Progenitor cell of endocrine pancreas (in vitro differentiated cells): ENCODE results near the gene SLC1A7. TPM values are rescaled to one million over a fixed set of nuclear protein-coding genes. Genes with fewer than 3 reads are reported as not detected.

Source experiments
- DNase-seq: peaks from one replicate; pipeline ENCODE4 v3.0.0; 2021; ENCODE audit warnings: low spot score; ENCODE audit not compliant: unreplicated experiment
- H3K27ac Mint-ChIP-seq: 2 replicates; pipeline ENCODE4 v1.8.0; 2021; ENCODE audit warnings: mild to moderate bottlenecking, moderate library complexity, mixed read lengths
- H3K27me3 Mint-ChIP-seq: 2 replicates; pipeline ENCODE4 v1.8.0; 2021; ENCODE audit warnings: mixed read lengths
- H3K36me3 Mint-ChIP-seq: 2 replicates; pipeline ENCODE4 v1.8.0; 2022; ENCODE audit warnings: mixed read lengths; ENCODE audit not compliant: insufficient read depth
- H3K4me1 Mint-ChIP-seq: 2 replicates; pipeline ENCODE4 v1.8.0; 2021; ENCODE audit warnings: low read depth, mixed read lengths
- H3K4me3 Mint-ChIP-seq: 2 replicates; pipeline ENCODE4 v1.8.0; 2021; ENCODE audit warnings: low read depth, mild to moderate bottlenecking, moderate library complexity, mixed read lengths
- H3K9me3 Mint-ChIP-seq: 2 replicates; pipeline ENCODE4 v1.8.0; 2021; ENCODE audit warnings: low read depth, mixed read lengths
- total RNA-seq: library from RNA; stranded (reverse); gene quantifications from 2 replicates; pipeline ENCODE4 v1.2.1, GENCODE V29; 2021
- TF ChIP-seq, protein P1 (sequence below): fragments of 200-600 bp; sonication (generic); IDR thresholded peaks from one replicate; pipeline ENCODE4 v1.5.0; 2021; ENCODE audit warnings: antibody characterized with exemption, mild to moderate bottlenecking; ENCODE audit not compliant: unreplicated experiment

SLC1A7 gene
- total RNA-seq, 1 donor from 2014 or later: not detected

DNA sequence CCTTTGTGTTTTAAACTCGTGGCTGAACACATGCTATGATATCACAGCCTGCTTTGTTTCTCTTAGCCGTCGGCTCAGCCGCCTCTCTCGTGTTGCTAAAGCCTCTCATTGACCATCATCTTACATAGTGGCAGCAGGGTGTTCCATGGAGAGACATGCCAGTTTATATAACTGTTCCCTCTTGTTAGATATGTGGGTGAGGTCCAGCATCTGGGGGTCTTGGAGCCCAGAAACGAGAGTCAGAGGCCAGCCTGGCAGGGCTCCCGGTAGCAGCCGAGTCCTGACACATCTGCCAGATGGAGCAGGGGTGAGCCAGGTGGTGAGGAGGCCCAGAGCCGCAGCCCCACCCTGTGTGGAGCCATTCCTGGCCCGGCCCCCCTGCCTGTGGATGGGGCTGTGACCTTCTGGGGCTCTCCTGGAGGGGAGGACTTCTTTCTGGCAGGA is 68.5 kb downstream of the SLC1A7 start:
- H3K36me3 Mint-ChIP-seq: no peaks in the 10 kb centered on the region
- H3K27ac Mint-ChIP-seq: no peak overlapping the region
- H3K27me3 Mint-ChIP-seq: peaks cover 40% of the 10 kb centered on the region
- no peak overlapping the region for H3K4me3 Mint-ChIP-seq
- no peak for DNase-seq
- no peaks in the 10 kb centered on the region for H3K9me3 Mint-ChIP-seq
- no peaks in the 10 kb centered on the region for H3K4me1 Mint-ChIP-seq
- TF ChIP-seq, protein P1, sequence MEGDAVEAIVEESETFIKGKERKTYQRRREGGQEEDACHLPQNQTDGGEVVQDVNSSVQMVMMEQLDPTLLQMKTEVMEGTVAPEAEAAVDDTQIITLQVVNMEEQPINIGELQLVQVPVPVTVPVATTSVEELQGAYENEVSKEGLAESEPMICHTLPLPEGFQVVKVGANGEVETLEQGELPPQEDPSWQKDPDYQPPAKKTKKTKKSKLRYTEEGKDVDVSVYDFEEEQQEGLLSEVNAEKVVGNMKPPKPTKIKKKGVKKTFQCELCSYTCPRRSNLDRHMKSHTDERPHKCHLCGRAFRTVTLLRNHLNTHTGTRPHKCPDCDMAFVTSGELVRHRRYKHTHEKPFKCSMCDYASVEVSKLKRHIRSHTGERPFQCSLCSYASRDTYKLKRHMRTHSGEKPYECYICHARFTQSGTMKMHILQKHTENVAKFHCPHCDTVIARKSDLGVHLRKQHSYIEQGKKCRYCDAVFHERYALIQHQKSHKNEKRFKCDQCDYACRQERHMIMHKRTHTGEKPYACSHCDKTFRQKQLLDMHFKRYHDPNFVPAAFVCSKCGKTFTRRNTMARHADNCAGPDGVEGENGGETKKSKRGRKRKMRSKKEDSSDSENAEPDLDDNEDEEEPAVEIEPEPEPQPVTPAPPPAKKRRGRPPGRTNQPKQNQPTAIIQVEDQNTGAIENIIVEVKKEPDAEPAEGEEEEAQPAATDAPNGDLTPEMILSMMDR: no peak

DNA sequence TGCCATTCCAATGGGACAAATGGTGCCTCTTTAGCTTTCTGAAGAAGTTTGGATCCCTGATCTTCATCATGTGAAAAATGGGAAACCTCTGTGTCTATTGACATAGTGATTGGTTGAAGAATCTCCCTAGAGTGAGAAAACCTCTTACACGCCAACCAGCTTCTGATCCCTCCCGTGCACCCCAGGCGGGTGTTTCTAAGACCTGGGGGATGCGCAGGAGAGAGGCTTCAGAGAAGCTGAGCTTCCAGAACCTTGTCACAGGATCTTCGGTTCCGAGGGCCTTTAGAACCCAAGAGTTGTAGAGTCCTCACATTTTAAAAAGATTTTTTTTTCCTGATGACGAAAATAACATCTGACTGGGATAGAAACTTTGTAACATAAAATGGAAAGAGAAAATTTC is 69.2 kb downstream of the SLC1A7 start:
- Mint-ChIP-seq H3K36me3 (no peaks in the 10 kb centered on the region), H3K9me3 (no peaks in the 10 kb centered on the region), H3K4me1 (no peaks in the 10 kb centered on the region), H3K4me3 (no peak overlapping the region), H3K27ac (no peak overlapping the region), H3K27me3 (peaks cover 46% of the 10 kb centered on the region)
- DNase-seq: no peak
- TF ChIP-seq, protein P1: no peak

DNA sequence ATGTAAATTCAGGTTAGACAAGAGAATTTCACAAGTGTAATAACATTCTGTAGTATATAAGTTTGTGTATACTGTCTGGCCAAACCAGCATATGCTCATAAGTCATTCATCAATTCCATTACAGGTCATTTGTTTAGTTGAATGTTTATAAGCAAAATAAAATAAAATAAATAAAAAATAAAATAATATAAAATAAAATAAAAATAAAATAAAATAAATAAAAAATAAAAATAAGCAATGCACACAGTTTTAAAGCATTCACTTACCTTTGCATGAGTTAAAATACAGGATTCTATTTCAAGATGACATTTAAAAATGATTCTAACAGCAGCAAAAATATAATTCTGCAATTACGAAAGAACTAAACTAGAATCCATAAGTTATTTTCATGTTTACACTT is 70.5 kb downstream of the SLC1A7 start:
- H3K36me3 Mint-ChIP-seq: no peaks in the 10 kb centered on the region
- H3K9me3 Mint-ChIP-seq: no peaks in the 10 kb centered on the region

DNA sequence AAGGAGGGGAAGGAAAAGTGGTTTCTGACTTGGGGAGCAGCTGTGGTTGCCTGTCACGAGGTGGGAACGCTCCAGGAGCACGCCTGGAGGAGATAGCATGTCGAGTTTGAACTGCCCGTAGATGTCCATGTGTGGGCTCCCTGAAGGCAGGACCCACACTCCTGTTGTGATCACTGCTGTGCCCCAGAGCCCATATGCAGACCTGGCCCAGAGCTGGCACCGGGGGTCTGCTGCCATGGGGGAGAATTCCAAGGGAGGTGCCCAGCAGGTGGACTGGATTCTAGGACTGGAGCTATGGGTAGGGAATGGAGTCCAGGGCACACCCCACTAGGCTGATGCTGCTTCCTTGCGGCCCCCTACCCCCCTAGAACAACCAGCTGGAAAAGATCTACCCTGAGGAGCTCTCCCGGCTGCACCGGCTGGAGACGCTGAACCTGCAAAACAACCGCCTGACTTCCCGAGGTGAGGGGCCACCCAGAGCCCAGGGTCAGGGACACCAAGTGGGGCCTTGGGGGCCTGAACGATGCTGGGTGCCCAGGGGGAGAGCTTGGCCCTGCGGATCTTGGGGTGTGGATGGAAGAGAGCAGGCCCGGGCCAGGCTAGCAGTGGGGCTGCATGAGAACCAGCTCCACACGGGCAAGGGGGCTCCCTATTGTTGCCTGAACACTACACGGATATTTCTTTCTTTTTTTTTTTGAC is 71.1 kb downstream of the SLC1A7 start:
- TF ChIP-seq, protein P1: no peak
- Mint-ChIP-seq H3K27ac (no peak overlapping the region), H3K4me1 (no peaks in the 10 kb centered on the region), H3K4me3 (no peak overlapping the region), H3K36me3 (no peaks in the 10 kb centered on the region), H3K27me3 (peaks cover 58% of the 10 kb centered on the region), H3K9me3 (no peaks in the 10 kb centered on the region)
- DNase-seq: peak; percentile 7

More for the DNA sequence above, 70.5 kb downstream of the SLC1A7 start:
- no peak overlapping the region for H3K27ac Mint-ChIP-seq
- no peak overlapping the region for H3K4me3 Mint-ChIP-seq
- peaks cover 52% of the 10 kb centered on the region for H3K27me3 Mint-ChIP-seq
- TF ChIP-seq, protein P1: no peak
- H3K4me1 Mint-ChIP-seq: no peaks in the 10 kb centered on the region
- no peak for DNase-seq

DNA sequence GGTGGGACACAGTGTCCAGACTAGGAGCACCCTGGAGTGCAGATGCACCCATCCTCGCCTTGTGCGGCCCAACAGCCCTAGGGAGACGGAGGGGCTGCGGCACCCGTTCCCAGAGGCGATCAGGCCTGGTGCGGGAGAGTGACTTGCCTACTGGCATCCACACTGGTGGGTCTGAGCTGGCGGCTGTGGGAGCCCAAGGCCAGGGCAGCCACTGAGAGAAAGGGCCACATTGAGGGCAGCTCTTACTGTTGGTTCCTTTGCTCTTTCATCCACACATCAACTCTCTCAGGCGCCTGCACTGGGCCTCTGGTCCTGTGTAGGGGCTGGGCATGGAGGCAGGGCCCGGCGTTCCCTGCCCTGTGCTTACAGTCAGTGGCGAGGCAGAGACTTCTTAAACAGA is 71.8 kb downstream of the SLC1A7 start:
- TF ChIP-seq, protein P1: no peak
- Mint-ChIP-seq H3K36me3 (no peaks in the 10 kb centered on the region), H3K4me1 (no peaks in the 10 kb centered on the region), H3K9me3 (no peaks in the 10 kb centered on the region), H3K4me3 (no peak overlapping the region), H3K27ac (no peak overlapping the region), H3K27me3 (peaks cover 61% of the 10 kb centered on the region)
- peak; percentile 8 for DNase-seq
